ENCODE data around the gene LRP2BP. TPM values are rescaled to one million over a fixed set of nuclear protein-coding genes. Genes with fewer than 3 reads are reported as not detected.

LRP2BP gene
- total and polyA plus RNA-seq, 2 experiments from 2014 or later = 0.28 to 1.7 TPM

DNA sequence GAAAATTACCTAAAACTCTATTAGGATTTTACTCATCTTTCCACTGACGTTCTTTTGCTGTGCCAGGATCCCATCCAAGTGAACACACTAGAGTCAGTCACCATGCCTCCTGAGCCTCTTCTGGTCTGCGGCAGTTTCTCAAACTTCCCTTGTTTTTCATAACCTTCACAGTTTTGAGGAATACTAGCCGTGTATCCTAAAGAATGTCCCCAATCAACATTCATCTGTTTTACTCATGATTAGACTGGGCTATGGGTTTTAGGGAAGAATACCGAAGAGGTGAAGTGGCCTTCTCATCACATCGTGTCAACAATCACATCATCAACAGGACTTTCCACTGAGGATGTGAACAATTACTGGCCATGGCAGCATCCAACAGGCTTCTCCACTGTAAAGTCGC, 4.8 kb downstream of the LRP2BP start:
- no peaks in the 10 kb centered on the region for H4K20me1 ChIP-seq (replicated peaks; ENCODE audit: insufficient read depth)
- H3K79me2 ChIP-seq (replicated peaks; ENCODE audit: insufficient read depth) = no peaks in the 10 kb centered on the region
- no peak overlapping the region for H3K27ac ChIP-seq (ENCODE audit: low read depth)
- H3K27me3 ChIP-seq (ENCODE audit: insufficient read depth) = peaks cover 9% of the 10 kb centered on the region
- no peak overlapping the region for H3K4me3 ChIP-seq
- H3K4me1 ChIP-seq (ENCODE audit: insufficient read depth) = no peaks in the 10 kb centered on the region
- H3K36me3 ChIP-seq (ENCODE audit: insufficient read depth) = no peaks in the 10 kb centered on the region
- no peaks in the 10 kb centered on the region for H3K36me3 Mint-ChIP-seq (ENCODE audit: low read depth)
- peaks cover 3% of the 10 kb centered on the region for H3K4me1 Mint-ChIP-seq
- TF ChIP-seq STAT1 (IDR thresholded peaks at IDR 0.05; ENCODE audit: unreplicated experiment) (no peak), ZNF331 (CRISPR knock-in tag; IDR thresholded peaks at IDR 0.05; ENCODE audit: low read depth) (no peak), NANOG (IDR thresholded peaks at IDR 0.05; ENCODE audit: borderline replicate concordance) (no peak), EZH2 (IDR thresholded peaks at IDR 0.05; ENCODE audit: low read depth, unreplicated experiment) (no peak), JUNB (IDR thresholded peaks at IDR 0.05; ENCODE audit: unreplicated experiment) (no peak), EZH2phosphoT487 (IDR thresholded peaks at IDR 0.05; ENCODE audit: unreplicated experiment) (no peak), ZNF114 (CRISPR knock-in tag; IDR thresholded peaks at IDR 0.05) (no peak), CREB1 (CRISPR knock-in tag; IDR thresholded peaks at IDR 0.05; ENCODE audit: low read depth) (no peak), POLR2AphosphoS5 (IDR thresholded peaks at IDR 0.05; ENCODE audit: low read depth) (no peak)
- TF ChIP-seq, protein P1, sequence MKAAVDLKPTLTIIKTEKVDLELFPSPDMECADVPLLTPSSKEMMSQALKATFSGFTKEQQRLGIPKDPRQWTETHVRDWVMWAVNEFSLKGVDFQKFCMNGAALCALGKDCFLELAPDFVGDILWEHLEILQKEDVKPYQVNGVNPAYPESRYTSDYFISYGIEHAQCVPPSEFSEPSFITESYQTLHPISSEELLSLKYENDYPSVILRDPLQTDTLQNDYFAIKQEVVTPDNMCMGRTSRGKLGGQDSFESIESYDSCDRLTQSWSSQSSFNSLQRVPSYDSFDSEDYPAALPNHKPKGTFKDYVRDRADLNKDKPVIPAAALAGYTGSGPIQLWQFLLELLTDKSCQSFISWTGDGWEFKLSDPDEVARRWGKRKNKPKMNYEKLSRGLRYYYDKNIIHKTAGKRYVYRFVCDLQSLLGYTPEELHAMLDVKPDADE (IDR thresholded peaks at IDR 0.05) = no peak
- TF ChIP-seq, protein P2, sequence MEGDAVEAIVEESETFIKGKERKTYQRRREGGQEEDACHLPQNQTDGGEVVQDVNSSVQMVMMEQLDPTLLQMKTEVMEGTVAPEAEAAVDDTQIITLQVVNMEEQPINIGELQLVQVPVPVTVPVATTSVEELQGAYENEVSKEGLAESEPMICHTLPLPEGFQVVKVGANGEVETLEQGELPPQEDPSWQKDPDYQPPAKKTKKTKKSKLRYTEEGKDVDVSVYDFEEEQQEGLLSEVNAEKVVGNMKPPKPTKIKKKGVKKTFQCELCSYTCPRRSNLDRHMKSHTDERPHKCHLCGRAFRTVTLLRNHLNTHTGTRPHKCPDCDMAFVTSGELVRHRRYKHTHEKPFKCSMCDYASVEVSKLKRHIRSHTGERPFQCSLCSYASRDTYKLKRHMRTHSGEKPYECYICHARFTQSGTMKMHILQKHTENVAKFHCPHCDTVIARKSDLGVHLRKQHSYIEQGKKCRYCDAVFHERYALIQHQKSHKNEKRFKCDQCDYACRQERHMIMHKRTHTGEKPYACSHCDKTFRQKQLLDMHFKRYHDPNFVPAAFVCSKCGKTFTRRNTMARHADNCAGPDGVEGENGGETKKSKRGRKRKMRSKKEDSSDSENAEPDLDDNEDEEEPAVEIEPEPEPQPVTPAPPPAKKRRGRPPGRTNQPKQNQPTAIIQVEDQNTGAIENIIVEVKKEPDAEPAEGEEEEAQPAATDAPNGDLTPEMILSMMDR (conservative IDR thresholded peaks at IDR 0.05; ENCODE audit: low read depth in 2 of 2) = no peak
- TF ChIP-seq, protein P3, sequence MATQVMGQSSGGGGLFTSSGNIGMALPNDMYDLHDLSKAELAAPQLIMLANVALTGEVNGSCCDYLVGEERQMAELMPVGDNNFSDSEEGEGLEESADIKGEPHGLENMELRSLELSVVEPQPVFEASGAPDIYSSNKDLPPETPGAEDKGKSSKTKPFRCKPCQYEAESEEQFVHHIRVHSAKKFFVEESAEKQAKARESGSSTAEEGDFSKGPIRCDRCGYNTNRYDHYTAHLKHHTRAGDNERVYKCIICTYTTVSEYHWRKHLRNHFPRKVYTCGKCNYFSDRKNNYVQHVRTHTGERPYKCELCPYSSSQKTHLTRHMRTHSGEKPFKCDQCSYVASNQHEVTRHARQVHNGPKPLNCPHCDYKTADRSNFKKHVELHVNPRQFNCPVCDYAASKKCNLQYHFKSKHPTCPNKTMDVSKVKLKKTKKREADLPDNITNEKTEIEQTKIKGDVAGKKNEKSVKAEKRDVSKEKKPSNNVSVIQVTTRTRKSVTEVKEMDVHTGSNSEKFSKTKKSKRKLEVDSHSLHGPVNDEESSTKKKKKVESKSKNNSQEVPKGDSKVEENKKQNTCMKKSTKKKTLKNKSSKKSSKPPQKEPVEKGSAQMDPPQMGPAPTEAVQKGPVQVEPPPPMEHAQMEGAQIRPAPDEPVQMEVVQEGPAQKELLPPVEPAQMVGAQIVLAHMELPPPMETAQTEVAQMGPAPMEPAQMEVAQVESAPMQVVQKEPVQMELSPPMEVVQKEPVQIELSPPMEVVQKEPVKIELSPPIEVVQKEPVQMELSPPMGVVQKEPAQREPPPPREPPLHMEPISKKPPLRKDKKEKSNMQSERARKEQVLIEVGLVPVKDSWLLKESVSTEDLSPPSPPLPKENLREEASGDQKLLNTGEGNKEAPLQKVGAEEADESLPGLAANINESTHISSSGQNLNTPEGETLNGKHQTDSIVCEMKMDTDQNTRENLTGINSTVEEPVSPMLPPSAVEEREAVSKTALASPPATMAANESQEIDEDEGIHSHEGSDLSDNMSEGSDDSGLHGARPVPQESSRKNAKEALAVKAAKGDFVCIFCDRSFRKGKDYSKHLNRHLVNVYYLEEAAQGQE (IDR thresholded peaks at IDR 0.05; ENCODE audit: unreplicated experiment) = no peak
- TF ChIP-seq, protein P4, sequence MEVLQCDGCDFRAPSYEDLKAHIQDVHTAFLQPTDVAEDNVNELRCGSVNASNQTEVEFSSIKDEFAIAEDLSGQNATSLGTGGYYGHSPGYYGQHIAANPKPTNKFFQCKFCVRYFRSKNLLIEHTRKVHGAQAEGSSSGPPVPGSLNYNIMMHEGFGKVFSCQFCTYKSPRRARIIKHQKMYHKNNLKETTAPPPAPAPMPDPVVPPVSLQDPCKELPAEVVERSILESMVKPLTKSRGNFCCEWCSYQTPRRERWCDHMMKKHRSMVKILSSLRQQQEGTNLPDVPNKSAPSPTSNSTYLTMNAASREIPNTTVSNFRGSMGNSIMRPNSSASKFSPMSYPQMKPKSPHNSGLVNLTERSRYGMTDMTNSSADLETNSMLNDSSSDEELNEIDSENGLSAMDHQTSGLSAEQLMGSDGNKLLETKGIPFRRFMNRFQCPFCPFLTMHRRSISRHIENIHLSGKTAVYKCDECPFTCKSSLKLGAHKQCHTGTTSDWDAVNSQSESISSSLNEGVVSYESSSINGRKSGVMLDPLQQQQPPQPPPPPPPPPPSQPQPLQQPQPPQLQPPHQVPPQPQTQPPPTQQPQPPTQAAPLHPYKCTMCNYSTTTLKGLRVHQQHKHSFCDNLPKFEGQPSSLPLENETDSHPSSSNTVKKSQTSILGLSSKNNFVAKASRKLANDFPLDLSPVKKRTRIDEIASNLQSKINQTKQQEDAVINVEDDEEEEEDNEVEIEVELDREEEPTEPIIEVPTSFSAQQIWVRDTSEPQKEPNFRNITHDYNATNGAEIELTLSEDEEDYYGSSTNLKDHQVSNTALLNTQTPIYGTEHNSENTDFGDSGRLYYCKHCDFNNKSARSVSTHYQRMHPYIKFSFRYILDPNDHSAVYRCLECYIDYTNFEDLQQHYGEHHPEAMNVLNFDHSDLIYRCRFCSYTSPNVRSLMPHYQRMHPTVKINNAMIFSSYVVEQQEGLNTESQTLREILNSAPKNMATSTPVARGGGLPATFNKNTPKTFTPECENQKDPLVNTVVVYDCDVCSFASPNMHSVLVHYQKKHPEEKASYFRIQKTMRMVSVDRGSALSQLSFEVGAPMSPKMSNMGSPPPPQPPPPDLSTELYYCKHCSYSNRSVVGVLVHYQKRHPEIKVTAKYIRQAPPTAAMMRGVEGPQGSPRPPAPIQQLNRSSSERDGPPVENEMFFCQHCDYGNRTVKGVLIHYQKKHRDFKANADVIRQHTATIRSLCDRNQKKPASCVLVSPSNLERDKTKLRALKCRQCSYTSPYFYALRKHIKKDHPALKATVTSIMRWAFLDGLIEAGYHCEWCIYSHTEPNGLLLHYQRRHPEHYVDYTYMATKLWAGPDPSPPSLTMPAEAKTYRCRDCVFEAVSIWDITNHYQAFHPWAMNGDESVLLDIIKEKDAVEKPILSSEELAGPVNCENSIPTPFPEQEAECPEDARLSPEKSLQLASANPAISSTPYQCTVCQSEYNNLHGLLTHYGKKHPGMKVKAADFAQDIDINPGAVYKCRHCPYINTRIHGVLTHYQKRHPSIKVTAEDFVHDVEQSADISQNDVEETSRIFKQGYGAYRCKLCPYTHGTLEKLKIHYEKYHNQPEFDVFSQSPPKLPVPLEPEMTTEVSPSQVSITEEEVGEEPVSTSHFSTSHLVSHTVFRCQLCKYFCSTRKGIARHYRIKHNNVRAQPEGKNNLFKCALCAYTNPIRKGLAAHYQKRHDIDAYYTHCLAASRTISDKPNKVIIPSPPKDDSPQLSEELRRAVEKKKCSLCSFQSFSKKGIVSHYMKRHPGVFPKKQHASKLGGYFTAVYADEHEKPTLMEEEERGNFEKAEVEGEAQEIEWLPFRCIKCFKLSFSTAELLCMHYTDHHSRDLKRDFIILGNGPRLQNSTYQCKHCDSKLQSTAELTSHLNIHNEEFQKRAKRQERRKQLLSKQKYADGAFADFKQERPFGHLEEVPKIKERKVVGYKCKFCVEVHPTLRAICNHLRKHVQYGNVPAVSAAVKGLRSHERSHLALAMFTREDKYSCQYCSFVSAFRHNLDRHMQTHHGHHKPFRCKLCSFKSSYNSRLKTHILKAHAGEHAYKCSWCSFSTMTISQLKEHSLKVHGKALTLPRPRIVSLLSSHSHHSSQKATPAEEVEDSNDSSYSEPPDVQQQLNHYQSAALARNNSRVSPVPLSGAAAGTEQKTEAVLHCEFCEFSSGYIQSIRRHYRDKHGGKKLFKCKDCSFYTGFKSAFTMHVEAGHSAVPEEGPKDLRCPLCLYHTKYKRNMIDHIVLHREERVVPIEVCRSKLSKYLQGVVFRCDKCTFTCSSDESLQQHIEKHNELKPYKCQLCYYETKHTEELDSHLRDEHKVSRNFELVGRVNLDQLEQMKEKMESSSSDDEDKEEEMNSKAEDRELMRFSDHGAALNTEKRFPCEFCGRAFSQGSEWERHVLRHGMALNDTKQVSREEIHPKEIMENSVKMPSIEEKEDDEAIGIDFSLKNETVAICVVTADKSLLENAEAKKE (CRISPR knock-in tag; IDR thresholded peaks at IDR 0.05) = no peak
- H3K9me3 Mint-ChIP-seq = peaks cover 6% of the 10 kb centered on the region; the same call in 1 of the 3 replicates
- no peak overlapping the region for H3K27ac Mint-ChIP-seq
- no peaks in the 10 kb centered on the region for H3K9me2 ChIP-seq (ENCODE audit: insufficient read depth)
- no peaks in the 10 kb centered on the region for H3F3A ChIP-seq (replicated peaks; ENCODE audit: low read depth)
- no peak overlapping the region for H2AFZ ChIP-seq
- ATAC-seq = no peak
- H3K4me2 ChIP-seq = no peak overlapping the region
- peaks cover 5% of the 10 kb centered on the region for H3K27me3 Mint-ChIP-seq (ENCODE audit: insufficient read depth, low read depth, poor library complexity)
- DNase-seq (ENCODE audit: low spot score) = no peak
- H3K4me3 Mint-ChIP-seq = no peak overlapping the region
